D721Med (cell line): ENCODE results near the gene ACAD9.
"Not testable (repeated sequence)": the region's sequence is repeated elsewhere in the genome, so short reads cannot be mapped to it uniquely, and the experiment has no call there.

ENCODE experiments used
- DNase-seq: peaks from one replicate; pipeline ENCODE4 v3.0.0; 2011; ENCODE audit warnings: low spot score; ENCODE audit not compliant: insufficient read length
- FAIRE-seq: peaks from 2 replicates; lab custom pipeline; 2011; peaks lifted over from hg19 to GRCh38; lab: Jason Lieb, UNC
- CTCF ChIP-seq: IDR thresholded peaks from 2 replicates; pipeline ENCODE4 v1.5.1; 2012; ENCODE audit warnings: mild to moderate bottlenecking, control low read depth; ENCODE audit not compliant: insufficient read depth; ENCODE audit errors: missing control alignments

Gene ACAD9

DNA sequence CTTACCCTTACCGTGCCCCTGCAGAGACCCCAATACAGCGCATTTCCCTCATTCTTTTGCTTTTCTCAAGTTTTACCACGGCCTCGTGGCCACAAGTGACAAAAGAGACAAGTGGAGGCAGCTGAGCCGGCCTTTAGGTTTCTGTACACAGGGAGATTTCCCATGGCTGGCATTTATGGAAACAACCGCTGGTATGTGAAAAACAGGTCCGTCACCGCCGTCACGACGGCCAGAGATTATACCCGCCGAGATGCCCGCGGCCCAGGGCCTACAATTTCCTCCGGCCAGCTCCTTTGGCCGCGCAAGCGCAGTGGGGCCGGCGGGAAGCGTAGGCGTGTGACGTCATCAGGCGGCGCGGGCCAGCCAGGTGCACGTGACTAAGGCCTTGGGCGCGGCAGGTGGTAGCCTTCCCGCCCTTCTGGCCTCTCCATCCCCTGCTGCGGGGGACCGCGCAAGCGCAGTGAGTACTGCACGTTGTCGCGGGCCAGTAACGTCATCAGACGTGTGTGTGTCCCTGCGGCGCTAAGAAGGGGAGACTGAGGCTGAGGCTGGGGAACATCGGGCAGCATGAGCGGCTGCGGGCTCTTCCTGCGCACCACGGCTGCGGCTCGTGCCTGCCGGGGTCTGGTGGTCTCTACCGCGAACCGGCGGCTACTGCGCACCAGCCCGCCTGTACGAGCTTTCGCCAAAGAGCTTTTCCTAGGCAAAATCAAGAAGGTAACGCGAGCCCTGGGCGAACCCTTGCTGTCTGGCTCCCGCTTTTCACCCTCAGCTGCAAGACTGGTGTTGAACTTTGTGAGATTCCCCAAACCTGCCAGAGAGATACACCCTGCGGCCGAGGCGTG, at the start of gene ACAD9:
ACAD9 (plus strand) TSS at position 496 of the 845 bp plus-strand sequence; CDS start at position 568, 72 bp downstream.
- FAIRE-seq = no peak
- no peak for TF ChIP-seq CTCF
- peak; percentile 99 for DNase-seq

GRCh38 chr3:128829925-128830625, 49.3 kb upstream of the ACAD9 start:
- not testable (repeated sequence) for FAIRE-seq, DNase-seq

DNA sequence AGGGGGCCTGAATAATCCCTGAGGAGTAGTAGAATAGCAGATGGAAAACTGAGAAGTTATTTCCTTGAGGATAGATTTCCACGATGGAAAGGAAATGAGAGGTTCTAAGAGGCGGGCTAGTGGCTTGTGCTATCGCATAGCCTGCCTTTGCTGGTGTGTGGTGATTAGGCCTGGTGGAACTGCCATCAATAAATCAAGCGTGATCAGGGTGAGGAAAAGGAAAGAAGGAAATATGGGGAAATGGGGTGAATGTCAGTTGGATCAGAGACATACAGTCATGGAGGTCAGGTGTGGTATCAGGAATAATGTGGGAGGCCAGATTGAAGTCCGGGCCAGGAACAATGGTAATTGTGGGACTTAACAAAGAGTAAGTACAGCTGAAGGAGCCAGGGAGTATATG, 48.7 kb upstream of the ACAD9 start:
- not testable (repeated sequence) for DNase-seq, FAIRE-seq

DNA sequence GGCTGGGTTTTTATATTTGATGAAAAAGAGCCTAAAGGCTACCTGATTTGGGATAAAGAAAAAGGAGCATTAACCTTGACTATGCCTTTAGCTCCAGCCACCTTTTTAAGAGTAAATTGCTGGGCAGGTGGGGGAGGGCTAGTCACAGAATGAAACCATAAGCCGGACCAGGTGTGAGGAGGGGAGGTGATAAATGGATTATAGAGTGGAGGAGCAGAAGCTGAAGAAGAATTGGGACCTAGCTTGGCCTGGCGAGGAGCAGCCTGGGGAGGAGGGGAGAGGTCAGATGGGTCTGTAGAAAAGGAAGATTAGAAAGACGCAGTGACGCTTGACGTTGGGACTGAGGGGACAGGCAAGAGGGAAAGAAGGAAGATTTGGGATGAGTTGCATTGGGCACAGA, 46.4 kb upstream of the ACAD9 start:
- not testable (repeated sequence) for DNase-seq, FAIRE-seq

- FAIRE-seq (no peak), DNase-seq (no peak)
- no peak for TF ChIP-seq CTCF
Measured at GRCh38 chr3:128835096-128835495, 44.3 kb upstream of the ACAD9 start.

- TF ChIP-seq CTCF = no peak
- FAIRE-seq = no peak
Measured at GRCh38 chr3:128841926-128842920, 37.2 kb upstream of the ACAD9 start.

GRCh38 chr3:128844502-128844901, 34.9 kb upstream of the ACAD9 start:
- DNase-seq (no peak), FAIRE-seq (no peak)
- TF ChIP-seq CTCF = no peak

More at GRCh38 chr3:128841926-128842920, 37.2 kb upstream of the ACAD9 start:
- DNase-seq = no peak

DNA sequence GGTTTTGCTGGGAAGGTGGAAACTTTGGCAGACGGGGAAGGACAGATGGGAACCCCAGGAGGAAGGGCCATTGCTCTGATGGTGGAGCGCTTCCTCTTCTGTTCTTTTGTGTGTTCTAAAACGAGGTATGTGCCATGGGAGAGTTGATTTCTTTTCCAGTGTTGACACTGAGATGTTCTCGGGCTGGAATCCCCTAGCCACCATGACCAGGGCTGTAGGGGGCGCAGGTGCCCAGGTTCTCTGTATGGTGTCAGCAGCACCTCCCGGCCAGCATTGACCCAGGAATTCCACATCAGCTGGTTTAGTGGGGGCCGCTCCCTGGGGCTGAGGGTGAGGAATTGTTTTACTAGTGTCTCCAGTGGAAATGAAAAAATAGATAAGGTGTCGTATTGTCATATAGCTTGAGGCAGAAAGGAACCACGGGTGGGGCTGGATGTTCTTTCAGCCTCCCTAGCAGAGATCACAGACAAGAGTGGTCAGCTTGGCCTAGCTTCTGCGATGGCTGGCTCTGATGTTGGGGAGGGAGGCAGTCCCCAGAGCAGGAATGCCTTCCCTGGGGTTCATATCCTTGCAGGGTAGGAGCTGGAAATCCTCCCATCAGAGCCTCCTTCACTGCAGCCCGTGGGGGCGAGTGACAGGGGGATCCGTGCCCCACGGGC, 34.2 kb upstream of the ACAD9 start:
- peak; percentile 6 for TF ChIP-seq CTCF
- FAIRE-seq (no peak), DNase-seq (no peak)
